HepG2 (cell line): ENCODE data around the gene MYO1G. TPM values are rescaled to one million over a fixed set of nuclear protein-coding genes. Genes with fewer than 3 reads are reported as not detected.

Experiments
- NR2F1 ChIP-seq, 2 experiments: fragments of 450-650 bp in 1 of 2; formaldehyde crosslinking in 1 of 2; IDR thresholded peaks; 2 replicates each; pipeline versions ENCODE4 v1.5.0 to v1.6.1; 2016 to 2020; ENCODE audit warnings: mild to moderate bottlenecking in 1 of 2, missing compliant biosample characterization in 1 of 2, missing genetic modification reagents in 1 of 2, moderate library complexity in 1 of 2
- PAXIP1 ChIP-seq: sonication (generic); formaldehyde crosslinking; conservative IDR thresholded peaks from 2 replicates; pipeline ENCODE4 v1.4.0; 2020; ENCODE audit warnings: mild to moderate bottlenecking, missing genetic modification reagents, moderate library complexity
- ZNF687 ChIP-seq: sonication (generic); formaldehyde crosslinking; IDR thresholded peaks from 2 replicates; pipeline ENCODE4 v1.5.1; 2020; ENCODE audit warnings: mild to moderate bottlenecking, missing genetic modification reagents, moderate library complexity
- ZNF781 ChIP-seq: sonication (generic); formaldehyde crosslinking; IDR thresholded peaks from 2 replicates; pipeline ENCODE4 v1.5.1; 2020; ENCODE audit warnings: borderline replicate concordance, mild to moderate bottlenecking, missing genetic modification reagents; ENCODE audit errors: not compliant biosample characterization
- polyA plus RNA-seq, 8 experiments: library from polyadenylated mRNA; depleted of rRNA in 3 of 8; stranded (reverse) in 7 of 8; unstranded in 1 of 8; fragments of >200 nt; fragmentation: Illumina TruSeq in 4 of 8; extraction: Trizol in 4 of 8; gene quantifications; 2 replicates each; pipeline versions ENCODE4 v1.2.1 to v1.2.3, GENCODE V29; 2011 to 2016; ENCODE audit warnings: low read depth in 4 of 8, missing spikeins in 1 of 8, mixed read lengths in 1 of 8; ENCODE audit not compliant: insufficient read depth in 1 of 8
- total RNA-seq, 5 experiments: library from RNA; depleted of rRNA; stranded (reverse); fragments of >200 nt; fragmentation: Illumina TruSeq; extraction: Trizol; gene quantifications; 2 replicates each; pipeline ENCODE4 v1.2.3, GENCODE V29; 2016; ENCODE audit warnings: low read depth in 1 of 5

MYO1G gene
- total and polyA plus RNA-seq, 2 of the 13 experiments (the other 11 are each of a cell fraction or from before 2014, with no cell fraction given) = 0.29 to 1.1 TPM

- peak; percentile 60 for TF ChIP-seq ZNF687 (CRISPR knock-in tag)
- peak; percentile 45; the same call in 1 of the 2 replicates for TF ChIP-seq PAXIP1 (CRISPR knock-in tag)
- peak in 1 of 2 experiments; percentile 16; a peak in 1 of 4 replicates for TF ChIP-seq NR2F1 (CRISPR knock-in tag; IDR thresholded peaks at IDR 0.05)
- TF ChIP-seq ZNF781 (CRISPR knock-in tag) = peak; percentile 61
- TF ChIP-seq, all 625 proteins: peak for 14
Observed at GRCh38 chr7:44964831-44965440, 13.9 kb downstream of the MYO1G start (continued).
